HepG2 (cell line): ENCODE results near the gene STPG4. TPM values are rescaled to one million over a fixed set of nuclear protein-coding genes. Genes with fewer than 3 reads are reported as not detected.

Experiments
- ELK4 ChIP-seq: sonication (generic); formaldehyde crosslinking; IDR thresholded peaks from 2 replicates; pipeline ENCODE4 v1.9.0; 2021; ENCODE audit warnings: missing genetic modification reagents, borderline replicate concordance
- ETV5 ChIP-seq: IDR thresholded peaks from 2 replicates; pipeline ENCODE4 v1.6.1; 2018; ENCODE audit warnings: missing biosample characterization, missing genetic modification reagents, inconsistent platforms, borderline replicate concordance
- ISL2 ChIP-seq: sonication (generic); formaldehyde crosslinking; IDR thresholded peaks from 2 replicates; pipeline ENCODE4 v1.5.0; 2020; ENCODE audit warnings: missing genetic modification reagents
- YEATS2 ChIP-seq: sonication (generic); formaldehyde crosslinking; IDR thresholded peaks from 2 replicates; pipeline ENCODE4 v1.4.0; 2020; ENCODE audit warnings: missing genetic modification reagents, borderline replicate concordance
- ZBTB40 ChIP-seq, 2 experiments: fragments of 450-650 bp in 1 of 2; sonication (generic) in 1 of 2; formaldehyde crosslinking in 1 of 2; IDR thresholded peaks; 2 replicates each; pipeline versions ENCODE4 v1.6.1 to v1.8.0; 2016 to 2022; ENCODE audit warnings: antibody characterized with exemption in 1 of 2, mild to moderate bottlenecking in 1 of 2, missing genetic modification reagents in 1 of 2
- ZNF234 ChIP-seq: sonication (generic); formaldehyde crosslinking; conservative IDR thresholded peaks from 2 replicates; pipeline ENCODE4 v1.5.1; 2020; ENCODE audit warnings: mild to moderate bottlenecking, missing genetic modification reagents
- ZNF484 ChIP-seq: sonication (generic); formaldehyde crosslinking; IDR thresholded peaks from 2 replicates; pipeline ENCODE4 v1.5.1; 2020; ENCODE audit warnings: mild to moderate bottlenecking, low read depth, missing genetic modification reagents, borderline replicate concordance
- ZNF607 ChIP-seq: sonication (generic); formaldehyde crosslinking; IDR thresholded peaks from 2 replicates; pipeline ENCODE4 v1.5.1; 2020; ENCODE audit warnings: missing genetic modification reagents, mild to moderate bottlenecking, borderline replicate concordance
- ZNF710 ChIP-seq: sonication (generic); formaldehyde crosslinking; IDR thresholded peaks from 2 replicates; pipeline ENCODE4 v1.5.0; 2020; ENCODE audit warnings: mild to moderate bottlenecking, missing genetic modification reagents, borderline replicate concordance
- ZNF878 ChIP-seq: sonication (generic); formaldehyde crosslinking; IDR thresholded peaks from 2 replicates; pipeline ENCODE4 v1.8.1; 2023; ENCODE audit warnings: mild to moderate bottlenecking, missing genetic modification reagents, moderate library complexity
- polyA plus RNA-seq, 8 experiments: library from polyadenylated mRNA; depleted of rRNA in 3 of 8; stranded (reverse) in 7 of 8; unstranded in 1 of 8; fragments of >200 nt; fragmentation: Illumina TruSeq in 4 of 8; extraction: Trizol in 4 of 8; gene quantifications; 2 replicates each; pipeline versions ENCODE4 v1.2.1 to v1.2.3, GENCODE V29; 2011 to 2016; ENCODE audit warnings: low read depth in 4 of 8, missing spikeins in 1 of 8, mixed read lengths in 1 of 8; ENCODE audit not compliant: insufficient read depth in 1 of 8
- total RNA-seq, 5 experiments: library from RNA; depleted of rRNA; stranded (reverse); fragments of >200 nt; fragmentation: Illumina TruSeq; extraction: Trizol; gene quantifications; 2 replicates each; pipeline ENCODE4 v1.2.3, GENCODE V29; 2016; ENCODE audit warnings: low read depth in 1 of 5
- TF ChIP-seq, protein P1 (sequence below): sonication (generic); formaldehyde crosslinking; IDR thresholded peaks from 2 replicates; pipeline ENCODE4 v1.4.0; 2020; ENCODE audit warnings: missing genetic modification reagents

Gene STPG4
- total and polyA plus RNA-seq, 2 of the 13 experiments (the other 11 are each of a cell fraction or from before 2014, with no cell fraction given): 0.11 to 0.15 TPM

DNA sequence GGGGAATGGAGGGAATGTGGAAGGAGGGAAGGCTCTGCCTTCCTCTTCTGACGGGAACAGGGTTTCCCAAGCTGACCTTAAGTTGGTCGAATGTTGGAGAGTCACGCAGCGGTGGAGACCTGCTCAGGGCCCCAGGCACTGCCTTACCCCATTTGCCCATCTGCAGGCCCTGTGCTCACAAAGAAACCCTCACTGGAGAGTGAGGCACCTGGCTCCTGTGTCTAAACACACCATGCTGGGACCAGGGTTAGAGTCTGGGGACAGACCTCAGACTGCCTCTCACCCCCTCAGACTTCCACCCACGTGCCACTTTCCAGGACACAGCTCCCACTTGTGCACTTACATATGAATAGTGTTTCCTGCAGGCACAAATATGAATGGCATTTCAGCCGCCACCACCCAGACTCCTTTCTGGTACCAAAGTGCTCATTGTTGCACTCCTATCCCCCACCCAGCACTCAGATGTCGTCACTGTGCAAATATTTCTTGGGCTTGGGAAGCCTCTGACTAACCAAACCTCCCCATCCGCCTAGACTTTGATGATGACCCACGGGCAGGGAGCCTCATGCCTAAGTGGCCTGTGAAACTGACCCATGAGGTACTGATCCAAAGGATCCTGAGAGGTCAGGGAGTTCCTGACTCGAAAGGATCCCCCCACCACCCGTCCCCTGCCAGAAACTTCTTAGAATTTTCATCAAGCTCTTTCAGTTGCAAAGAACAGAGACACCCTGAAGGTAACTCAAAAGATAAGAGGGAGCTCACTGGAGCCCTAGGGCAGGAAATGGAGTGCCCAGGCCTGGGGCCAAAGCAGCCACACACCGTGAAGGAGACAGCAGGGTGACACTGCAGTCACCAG is 78.3 kb downstream of the STPG4 start (continued):
- TF ChIP-seq ZBTB40 (IDR thresholded peaks at IDR 0.05): no peak
- TF ChIP-seq ZBTB40 (CRISPR knock-in tag; IDR thresholded peaks at IDR 0.05): no peak
- no peak for TF ChIP-seq ZNF484 (CRISPR knock-in tag)
- TF ChIP-seq, protein P1, sequence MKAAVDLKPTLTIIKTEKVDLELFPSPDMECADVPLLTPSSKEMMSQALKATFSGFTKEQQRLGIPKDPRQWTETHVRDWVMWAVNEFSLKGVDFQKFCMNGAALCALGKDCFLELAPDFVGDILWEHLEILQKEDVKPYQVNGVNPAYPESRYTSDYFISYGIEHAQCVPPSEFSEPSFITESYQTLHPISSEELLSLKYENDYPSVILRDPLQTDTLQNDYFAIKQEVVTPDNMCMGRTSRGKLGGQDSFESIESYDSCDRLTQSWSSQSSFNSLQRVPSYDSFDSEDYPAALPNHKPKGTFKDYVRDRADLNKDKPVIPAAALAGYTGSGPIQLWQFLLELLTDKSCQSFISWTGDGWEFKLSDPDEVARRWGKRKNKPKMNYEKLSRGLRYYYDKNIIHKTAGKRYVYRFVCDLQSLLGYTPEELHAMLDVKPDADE (CRISPR knock-in tag): no peak
- TF ChIP-seq ZNF710 (CRISPR knock-in tag): peak; percentile 92
- peak; percentile 51; the same call in 1 of the 2 replicates for TF ChIP-seq ZNF607 (CRISPR knock-in tag)
- TF ChIP-seq ZNF878: peak; percentile 86
- no peak for TF ChIP-seq ZNF234 (CRISPR knock-in tag)
- TF ChIP-seq ETV5 (CRISPR knock-in tag): peak; percentile 73; the same call in 1 of the 2 replicates
- TF ChIP-seq ELK4 (CRISPR knock-in tag): no peak
- peak; percentile 95 for TF ChIP-seq ISL2 (CRISPR knock-in tag)
- peak; percentile 72 for TF ChIP-seq YEATS2 (CRISPR knock-in tag)
